GM23338 (cell line): Measurements from ENCODE around the gene MAPK12. TPM values are rescaled to one million over a fixed set of nuclear protein-coding genes. Genes with fewer than 3 reads are reported as not detected.

Experiments
- ATAC-seq: fragments of 200-7000 bp; cut with Tn5 transposase; 3 replicates; pipeline ENCODE4 v1.9.1; 2020
- DNase-seq: peaks from one replicate; pipeline ENCODE4 v3.0.0-alpha.2; 2015; ENCODE audit warnings: low spot score
- H2AFZ ChIP-seq: fragments of 200-600 bp; sonication (generic); 2 replicates; pipeline ENCODE4 v1.8.0; 2016; ENCODE audit warnings: antibody characterized with exemption, mild to moderate bottlenecking, moderate library complexity
- H3F3A ChIP-seq: fragments of 200-600 bp; sonication (generic); replicated peaks from 2 replicates; pipeline ENCODE4 v1.8.0; 2017; ENCODE audit warnings: antibody characterized with exemption, mixed run types, low read depth
- H3K27ac ChIP-seq: fragments of 200-600 bp; sonication (generic); 2 replicates; pipeline ENCODE4 v1.6.1; 2016; ENCODE audit warnings: low read depth
- H3K27me3 ChIP-seq: fragments of 200-600 bp; sonication (generic); 2 replicates; pipeline ENCODE4 v1.8.0; 2016; ENCODE audit warnings: mild to moderate bottlenecking, mixed run types, moderate library complexity; ENCODE audit not compliant: insufficient read depth
- H3K36me3 ChIP-seq: fragments of 200-600 bp; sonication (generic); 2 replicates; pipeline ENCODE4 v1.8.0; 2016; ENCODE audit warnings: mild to moderate bottlenecking; ENCODE audit not compliant: insufficient read depth
- H3K4me1 ChIP-seq: fragments of 200-600 bp; sonication (generic); 2 replicates; pipeline ENCODE4 v1.8.0; 2016; ENCODE audit warnings: mild to moderate bottlenecking, moderate library complexity; ENCODE audit not compliant: insufficient read depth
- H3K4me2 ChIP-seq: fragments of 200-600 bp; sonication (generic); 2 replicates; pipeline ENCODE4 v1.7.1; 2017; ENCODE audit warnings: mixed run types
- H3K4me3 ChIP-seq: fragments of 200-600 bp; sonication (generic); 2 replicates; pipeline ENCODE4 v1.6.1; 2016; ENCODE audit warnings: mixed run types
- H3K79me2 ChIP-seq: fragments of 200-600 bp; sonication (generic); replicated peaks from 2 replicates; pipeline ENCODE4 v1.8.0; 2017; ENCODE audit warnings: mild to moderate bottlenecking; ENCODE audit not compliant: insufficient read depth
- H3K9me2 ChIP-seq: fragments of 200-600 bp; sonication (generic); 2 replicates; pipeline ENCODE4 v1.8.0; 2017; ENCODE audit not compliant: insufficient read depth
- H4K20me1 ChIP-seq: fragments of 200-600 bp; sonication (generic); replicated peaks from 2 replicates; pipeline ENCODE4 v1.8.0; 2017; ENCODE audit warnings: mild to moderate bottlenecking; ENCODE audit not compliant: insufficient read depth
- H3K27ac Mint-ChIP-seq: 2 replicates; pipeline ENCODE4 v1.8.0; 2020; ENCODE audit warnings: inconsistent platforms, mild to moderate bottlenecking, moderate library complexity, mixed read lengths
- H3K27me3 Mint-ChIP-seq: 3 replicates; pipeline ENCODE4 v1.8.0; 2022; ENCODE audit warnings: low read depth, mild to moderate bottlenecking, moderate library complexity, mixed read lengths, inconsistent platforms; ENCODE audit not compliant: insufficient read depth, poor library complexity
- H3K36me3 Mint-ChIP-seq: 3 replicates; pipeline ENCODE4 v1.8.0; 2021; ENCODE audit warnings: low read depth, mild to moderate bottlenecking, inconsistent platforms, moderate library complexity, mixed read lengths
- H3K4me1 Mint-ChIP-seq: 3 replicates; pipeline ENCODE4 v1.8.0; 2020; ENCODE audit warnings: mild to moderate bottlenecking, inconsistent platforms, mixed read lengths
- H3K4me3 Mint-ChIP-seq: 3 replicates; pipeline ENCODE4 v1.8.0; 2021; ENCODE audit warnings: moderate library complexity, mild to moderate bottlenecking, inconsistent platforms, mixed read lengths
- H3K9me3 Mint-ChIP-seq: 3 replicates; pipeline ENCODE4 v1.8.0; 2020; ENCODE audit warnings: moderate library complexity, mild to moderate bottlenecking, inconsistent platforms, mixed read lengths
- CTCF ChIP-seq, 2 experiments: fragments of 200-600 bp in 1 of 2; sonication (generic) in 1 of 2; conservative IDR thresholded peaks; 2 replicates each; pipeline versions ENCODE4 v1.5.1 to v1.6.1; 2016 to 2017; ENCODE audit warnings: antibody characterized with exemption in 2 of 2, low read depth in 2 of 2, mild to moderate bottlenecking in 2 of 2, moderate library complexity in 1 of 2
- ETS1 ChIP-seq: IDR thresholded peaks from 2 replicates; pipeline ENCODE4 v1.6.1; 2016; ENCODE audit warnings: antibody characterized with exemption
- EZH2 ChIP-seq: fragments of 200-600 bp; sonication (generic); IDR thresholded peaks from one replicate; pipeline ENCODE4 v1.8.0; 2017; ENCODE audit warnings: antibody characterized with exemption, mild to moderate bottlenecking, low read depth; ENCODE audit not compliant: unreplicated experiment
- EZH2phosphoT487 ChIP-seq: fragments of 200-600 bp; sonication (generic); IDR thresholded peaks from one replicate; pipeline ENCODE4 v1.8.1; 2018; ENCODE audit warnings: antibody characterized with exemption; ENCODE audit not compliant: unreplicated experiment
- JUNB ChIP-seq: IDR thresholded peaks from one replicate; pipeline ENCODE4 v1.6.1; 2016; ENCODE audit warnings: antibody characterized with exemption; ENCODE audit not compliant: unreplicated experiment
- NANOG ChIP-seq: IDR thresholded peaks from 2 replicates; pipeline ENCODE4 v1.6.1; 2016; ENCODE audit warnings: antibody characterized with exemption, borderline replicate concordance
- REST ChIP-seq: IDR thresholded peaks from one replicate; pipeline ENCODE4 v1.6.1; 2018; ENCODE audit warnings: antibody characterized with exemption; ENCODE audit not compliant: unreplicated experiment
- ZNF114 ChIP-seq: fragments of 250-450 bp; sonication (Bioruptor Pico); IDR thresholded peaks from 2 replicates; pipeline ENCODE4 v1.5.0; 2020; ENCODE audit warnings: mild to moderate bottlenecking, moderate library complexity
- polyA plus RNA-seq: library from polyadenylated mRNA; unstranded; fragments of >200 nt; fragmentation: Nextera tagmentation; extraction: Ambion mirVana; gene quantifications from 2 replicates; pipeline ENCODE4 v1.2.1, GENCODE V29; 2016
- total RNA-seq: library from RNA; depleted of rRNA; stranded (reverse); fragments of >200 nt; shearing (Covaris generic); gene quantifications from 2 replicates; pipeline ENCODE4 v1.2.3, GENCODE V29; 2014

Gene MAPK12
- total and polyA plus RNA-seq, 2 experiments from 2014 or later = 10.4 to 26.1 TPM

GRCh38 chr22:50303515-50303847 is 42.0 kb upstream of the MAPK12 start (continued):
- TF ChIP-seq CTCF (conservative IDR thresholded peaks at IDR 0.05; ENCODE audit: low read depth in 2 of 2) (no peak), EZH2 (no peak)

- Mint-ChIP-seq H3K27me3 (peaks cover 26% of the 10 kb centered on the region), H3K4me3 (no peak overlapping the region), H3K27ac (no peak overlapping the region), H3K4me1 (peaks cover 14% of the 10 kb centered on the region), H3K36me3 (no peaks in the 10 kb centered on the region), H3K9me3 (no peaks in the 10 kb centered on the region)
- TF ChIP-seq NANOG (no peak), ZNF114 (CRISPR knock-in tag) (no peak), REST (no peak), ETS1 (no peak), CTCF (conservative IDR thresholded peaks at IDR 0.05; ENCODE audit: low read depth in 2 of 2) (no peak), EZH2 (no peak), JUNB (no peak), EZH2phosphoT487 (no peak)
- DNase-seq = no peak
- Histone ChIP-seq H3F3A (no peaks in the 10 kb centered on the region), H3K4me1 (peaks cover 24% of the 10 kb centered on the region; the same call in 1 of the 2 replicates), H3K27me3 (peaks cover 11% of the 10 kb centered on the region), H3K36me3 (no peaks in the 10 kb centered on the region), H3K4me3 (no peak overlapping the region), H3K4me2 (no peak overlapping the region), H3K79me2 (peaks cover 14% of the 10 kb centered on the region), H4K20me1 (peaks cover 10% of the 10 kb centered on the region), H3K27ac (no peak overlapping the region), H3K9me2 (no peaks in the 10 kb centered on the region), H2AFZ (no peak overlapping the region)
- ATAC-seq = no peak
Observed at GRCh38 chr22:50302564-50302963, 41.1 kb upstream of the MAPK12 start.
